Activated naive CD4-positive, alpha-beta T cell treated with anti-CD3 and anti-CD28 coated beads, Interleukin-2, amount 10 ng/mL, durations not matched to agents 7 days and 5 days (primary cell): Measurements from ENCODE around the gene RNF222.
"Not testable (repeated sequence)": the region's sequence is repeated elsewhere in the genome, so short reads cannot be mapped to it uniquely, and the experiment has no call there.

Experiments
- CTCF ChIA-PET: fragments of 350-600 bp; sonication (Branson Sonifier 250); formaldehyde crosslinking; loops from one replicate; lab custom pipeline; 2021; ENCODE audit warnings: antibody characterized with exemption; lab: Charles Lee
- DNase-seq: peaks from one replicate; pipeline ENCODE4 v3.0.0-alpha.2; 2020
- H3K27ac Mint-ChIP-seq: one replicate; pipeline ENCODE4 v1.8.0; 2021; ENCODE audit warnings: mild to moderate bottlenecking, moderate library complexity, mixed read lengths
- H3K27me3 Mint-ChIP-seq: one replicate; pipeline ENCODE4 v1.8.0; 2021; ENCODE audit warnings: mild to moderate bottlenecking, mixed read lengths
- H3K36me3 Mint-ChIP-seq: one replicate; pipeline ENCODE4 v1.8.0; 2021; ENCODE audit warnings: mixed read lengths
- H3K4me1 Mint-ChIP-seq: one replicate; pipeline ENCODE4 v1.8.0; 2021; ENCODE audit warnings: mixed read lengths
- H3K4me3 Mint-ChIP-seq: one replicate; pipeline ENCODE4 v1.8.0; 2021; ENCODE audit warnings: mild to moderate bottlenecking, moderate library complexity, mixed read lengths
- H3K9me3 Mint-ChIP-seq: one replicate; pipeline ENCODE4 v1.8.0; 2021; ENCODE audit warnings: mixed read lengths

Gene RNF222

DNA sequence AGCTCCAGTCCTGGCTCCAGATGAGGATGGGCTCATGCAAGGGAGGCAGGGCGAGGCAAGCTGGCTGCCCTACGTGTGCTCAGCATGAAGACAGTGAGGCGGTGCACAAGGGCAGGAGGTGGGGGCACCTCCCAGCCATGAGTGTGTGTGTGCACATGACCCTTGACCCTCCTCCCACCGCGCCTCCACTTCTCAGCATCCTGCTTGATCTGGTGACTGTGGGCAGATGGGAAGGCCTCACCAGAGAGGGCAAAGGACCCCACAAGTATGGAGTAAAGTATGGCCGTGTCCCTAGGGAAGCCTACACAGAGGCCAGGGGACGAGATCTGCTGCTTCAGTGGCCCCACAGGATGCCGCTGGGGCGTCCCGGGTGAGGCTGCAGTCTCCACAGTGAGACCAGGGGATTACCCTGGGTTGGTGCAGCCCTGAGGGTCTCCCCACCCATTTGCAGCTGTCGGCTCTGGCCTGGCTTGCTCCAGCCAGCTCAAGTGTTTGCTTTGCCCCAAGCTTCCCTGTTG is 7.9 kb upstream of the RNF222 start:
- H3K27me3 Mint-ChIP-seq: peaks cover 32% of the 10 kb centered on the region
- H3K4me1 Mint-ChIP-seq: peaks cover 11% of the 10 kb centered on the region
- H3K4me3 Mint-ChIP-seq: no peak overlapping the region
- CTCF ChIA-PET: no interaction called here
- no peak for DNase-seq
- H3K36me3 Mint-ChIP-seq: no peaks in the 10 kb centered on the region
- H3K27ac Mint-ChIP-seq: no peak overlapping the region
- H3K9me3 Mint-ChIP-seq: no peaks in the 10 kb centered on the region

DNA sequence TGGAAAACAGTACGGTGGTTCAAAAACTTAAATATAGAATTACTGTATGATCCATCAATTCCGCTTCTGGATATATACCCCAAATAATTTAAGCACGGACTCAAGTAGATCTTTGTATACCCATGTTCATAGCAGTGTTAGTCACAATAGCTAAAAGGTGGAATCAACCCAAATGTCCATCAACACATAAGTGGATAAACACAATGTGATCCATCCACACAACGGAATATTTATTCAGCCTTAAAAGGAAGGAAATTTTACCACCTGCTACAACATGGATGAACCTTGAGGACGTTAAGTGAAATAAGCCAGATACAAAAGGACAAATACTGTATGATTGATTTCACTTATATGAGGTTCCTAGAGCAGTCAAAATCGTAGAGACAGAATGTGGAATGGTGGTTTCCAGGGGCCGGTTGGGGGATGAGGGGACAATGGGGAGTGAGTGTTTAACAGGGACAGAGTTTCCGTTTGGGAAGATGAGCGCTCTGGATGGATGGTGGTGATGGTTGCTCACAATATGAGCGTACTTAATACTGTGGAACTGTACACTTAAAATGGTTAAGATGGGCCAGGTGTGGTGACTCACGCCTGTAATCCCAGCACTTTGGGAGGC is 5.4 kb upstream of the RNF222 start:
- Mint-ChIP-seq H3K36me3 (no peaks in the 10 kb centered on the region), H3K9me3 (no peaks in the 10 kb centered on the region), H3K27ac (no peak overlapping the region), H3K4me3 (no peak overlapping the region), H3K27me3 (peaks cover 41% of the 10 kb centered on the region), H3K4me1 (no peaks in the 10 kb centered on the region)
- no peak for DNase-seq
- CTCF ChIA-PET: no interaction called here

DNA sequence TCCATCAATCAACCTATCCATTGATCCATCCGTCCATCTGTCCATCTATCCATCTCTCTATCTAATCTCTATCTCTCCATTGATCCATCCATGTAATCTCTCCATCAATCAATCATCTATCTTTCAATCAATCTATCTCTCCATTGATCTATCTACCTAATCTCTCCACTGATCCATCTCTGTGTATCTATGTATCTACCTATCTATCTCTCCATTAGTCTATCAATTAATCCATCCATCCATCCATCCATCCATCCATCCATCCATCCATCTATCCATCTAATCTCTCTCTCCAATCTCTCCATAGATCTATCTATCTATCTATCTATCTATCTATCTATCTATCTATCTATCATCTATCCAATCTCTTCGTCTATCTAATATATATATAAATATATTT is 3.5 kb upstream of the RNF222 start:
- CTCF ChIA-PET: no interaction called here
- Mint-ChIP-seq H3K27me3 (peaks cover 60% of the 10 kb centered on the region), H3K36me3 (no peaks in the 10 kb centered on the region), H3K9me3 (no peaks in the 10 kb centered on the region), H3K4me3 (no peak overlapping the region), H3K4me1 (no peaks in the 10 kb centered on the region), H3K27ac (no peak overlapping the region)
- DNase-seq: no peak

DNA sequence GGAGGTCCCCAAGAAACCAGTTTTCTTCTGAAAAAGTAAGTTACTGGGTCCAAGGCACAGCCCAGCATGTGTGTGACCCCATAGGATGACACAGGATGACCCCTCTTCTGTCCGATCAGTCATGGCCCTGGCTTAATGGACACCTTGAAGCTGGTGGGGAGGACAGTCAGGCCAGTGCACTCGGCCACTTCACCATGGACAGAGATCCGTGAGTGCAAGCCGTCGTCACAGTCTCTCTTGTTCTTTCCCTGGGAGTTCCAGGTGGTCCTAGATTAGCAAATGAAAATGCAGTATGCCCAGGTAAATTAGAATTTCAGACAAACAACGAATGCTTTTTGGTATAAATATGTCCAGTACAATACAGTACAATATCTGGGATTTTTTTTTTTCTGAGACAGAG is 1.4 kb upstream of the RNF222 start:
- CTCF ChIA-PET: interaction anchor here (1.7 kb wide), 1 partner anchor 11 kb away, joined by 9 read pairs; no protein-coding TSS in a partner anchor
- peaks cover 74% of the 10 kb centered on the region for H3K27me3 Mint-ChIP-seq

DNA sequence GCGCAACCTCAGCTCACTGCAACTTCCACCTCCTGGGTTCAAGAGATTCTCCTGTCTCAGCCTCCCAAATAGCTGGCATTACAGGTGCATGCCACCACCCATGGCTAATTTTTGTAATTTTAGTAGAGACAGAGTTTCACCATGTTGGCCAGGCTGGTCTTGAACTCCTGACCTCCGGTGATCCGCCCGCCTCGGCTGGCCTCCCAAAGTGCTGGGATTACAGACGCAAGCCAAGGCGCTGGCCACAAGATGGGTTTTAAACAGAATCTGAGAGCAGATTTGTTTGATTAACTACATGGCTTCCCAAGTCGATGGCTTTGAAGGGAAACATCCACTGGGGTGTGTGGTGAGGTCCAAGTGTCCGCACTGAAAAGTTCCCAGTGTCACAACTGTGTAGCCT is 3.1 kb downstream of the RNF222 start:
- DNase-seq, H3K27ac Mint-ChIP-seq, H3K36me3 Mint-ChIP-seq, H3K9me3 Mint-ChIP-seq, H3K4me3 Mint-ChIP-seq, CTCF ChIA-PET: not testable (repeated sequence)
- peaks cover 11% of the 10 kb centered on the region for H3K4me1 Mint-ChIP-seq
- H3K27me3 Mint-ChIP-seq: peaks cover 59% of the 10 kb centered on the region

More for the DNA sequence above, 1.4 kb upstream of the RNF222 start:
- Mint-ChIP-seq H3K4me3 (no peak overlapping the region), H3K9me3 (no peaks in the 10 kb centered on the region), H3K36me3 (no peaks in the 10 kb centered on the region), H3K4me1 (peaks cover 3% of the 10 kb centered on the region), H3K27ac (no peak overlapping the region)
- DNase-seq: no peak

DNA sequence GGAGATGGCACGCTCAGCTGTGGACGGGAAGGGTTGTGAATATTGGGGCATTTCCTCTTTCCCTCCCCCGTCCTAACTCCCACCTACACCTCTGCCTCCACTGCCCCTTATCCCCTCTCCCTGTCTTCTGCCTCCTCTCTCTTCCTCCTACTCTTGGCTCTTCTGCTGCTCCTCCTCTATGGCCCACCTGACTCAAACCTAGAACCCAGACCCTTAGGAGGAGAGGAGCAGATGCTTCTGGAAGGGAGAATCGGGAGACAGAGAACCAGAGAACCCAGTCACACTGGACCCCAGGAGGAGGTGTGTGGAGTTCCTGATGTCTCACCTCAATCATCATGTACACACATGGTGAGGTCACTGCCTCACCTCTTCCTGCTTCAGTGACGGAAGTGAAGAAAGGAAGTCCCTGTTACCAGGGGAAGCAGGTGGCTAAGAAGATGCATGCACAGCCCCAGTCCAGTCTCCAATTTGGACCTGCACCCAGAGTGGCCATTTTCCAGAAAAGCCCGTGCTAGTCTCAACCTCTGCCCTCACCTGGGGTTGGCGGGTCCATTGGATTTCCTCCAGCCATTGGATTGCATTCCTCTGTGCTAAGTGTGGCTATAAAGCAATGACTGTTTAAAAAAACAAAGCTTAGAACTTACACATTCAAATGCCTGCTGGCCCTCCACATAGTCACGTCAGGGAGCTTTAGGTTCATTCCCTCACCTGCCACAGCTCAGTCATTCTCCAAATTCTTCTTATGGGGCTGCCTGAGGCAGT is 4.0 kb downstream of the RNF222 start:
- peaks cover 11% of the 10 kb centered on the region for H3K4me1 Mint-ChIP-seq
- H3K9me3 Mint-ChIP-seq: no peaks in the 10 kb centered on the region
- no peak overlapping the region for H3K4me3 Mint-ChIP-seq
- DNase-seq: peak; percentile 59
- H3K27me3 Mint-ChIP-seq: peaks cover 52% of the 10 kb centered on the region
- CTCF ChIA-PET: interaction anchor here (1.1 kb wide), 1 partner anchor 11 kb away, joined by 3 read pairs; the partner anchor contains the start of gene RPL26
- H3K36me3 Mint-ChIP-seq: no peaks in the 10 kb centered on the region
- peak overlapping the region; percentile 85 for H3K27ac Mint-ChIP-seq

DNA sequence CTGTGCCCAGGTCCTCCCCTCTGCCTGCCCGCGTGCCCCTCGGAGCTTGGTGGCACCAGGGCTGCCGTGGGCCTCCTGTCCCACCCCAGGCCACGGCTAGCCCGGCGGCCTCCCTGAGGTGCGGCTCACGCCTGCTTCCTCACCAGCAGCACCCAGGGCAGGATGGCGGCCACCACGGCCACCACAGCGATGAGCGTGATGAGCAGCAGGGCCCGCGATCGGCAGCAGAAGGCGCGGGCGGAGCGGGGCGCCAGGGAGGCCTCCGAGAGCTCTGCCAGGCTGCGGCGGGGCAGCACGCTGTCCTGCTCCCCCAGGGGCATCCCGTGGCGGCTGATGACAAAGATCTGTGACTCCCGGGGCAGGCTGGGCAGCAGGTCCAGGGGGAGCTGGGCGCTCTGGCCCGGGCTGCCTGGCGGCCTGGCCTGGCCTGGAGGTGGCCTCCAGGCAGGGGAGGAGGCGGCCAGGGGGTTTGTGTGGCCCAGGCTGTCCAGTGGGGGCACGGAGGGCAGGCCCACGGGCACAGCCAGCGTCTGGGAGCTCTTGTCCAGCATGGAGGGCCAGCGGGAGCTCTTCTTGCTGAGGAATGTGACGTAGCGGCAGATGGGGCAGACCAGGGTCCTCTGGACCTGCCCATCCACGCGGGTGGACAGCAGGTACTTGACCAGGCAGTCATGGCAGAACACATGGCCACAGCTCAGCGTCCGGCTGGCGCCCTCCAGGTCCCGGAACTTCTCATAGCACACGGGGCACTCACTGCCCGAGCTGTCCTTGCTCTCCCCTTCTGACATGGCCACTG is 4.8 kb downstream of the RNF222 start:
- no peak for DNase-seq
- peaks cover 11% of the 10 kb centered on the region for H3K4me1 Mint-ChIP-seq
- H3K4me3 Mint-ChIP-seq: no peak overlapping the region
- H3K27ac Mint-ChIP-seq: peak overlapping the region; percentile 85
- CTCF ChIA-PET: interaction anchor here (1.1 kb wide), 1 partner anchor 10 kb away, joined by 3 read pairs; the partner anchor contains the start of gene RPL26
- H3K36me3 Mint-ChIP-seq: no peaks in the 10 kb centered on the region
- H3K9me3 Mint-ChIP-seq: no peaks in the 10 kb centered on the region
- peaks cover 45% of the 10 kb centered on the region for H3K27me3 Mint-ChIP-seq

DNA sequence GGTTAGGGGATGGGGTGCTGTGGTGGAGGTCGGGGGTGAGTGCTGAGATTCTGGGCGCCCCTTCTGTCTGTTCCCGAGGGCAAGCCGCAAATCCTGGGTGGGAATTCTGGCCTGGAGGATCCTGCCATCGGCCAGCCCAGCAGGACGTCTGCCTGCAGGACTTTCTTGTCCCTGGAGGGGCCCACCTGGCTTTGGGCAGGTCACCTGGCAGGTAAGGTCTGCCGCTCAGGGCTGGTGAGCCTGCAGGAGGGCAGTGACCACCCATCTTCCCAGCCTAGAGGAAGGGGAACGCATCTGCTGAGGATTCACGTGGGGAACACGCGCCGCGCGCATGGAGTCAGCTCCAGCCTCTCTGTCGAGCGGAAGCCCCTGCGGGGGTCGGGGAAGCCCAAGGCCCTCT is 5.4 kb downstream of the RNF222 start:
- no peak overlapping the region for H3K4me3 Mint-ChIP-seq
- peaks cover 39% of the 10 kb centered on the region for H3K27me3 Mint-ChIP-seq
- CTCF ChIA-PET: interaction anchor here (1.1 kb wide), 1 partner anchor 10 kb away, joined by 3 read pairs; the partner anchor contains the start of gene RPL26
- H3K4me1 Mint-ChIP-seq: peaks cover 11% of the 10 kb centered on the region
- H3K36me3 Mint-ChIP-seq: no peaks in the 10 kb centered on the region
- no peak overlapping the region for H3K27ac Mint-ChIP-seq
- no peaks in the 10 kb centered on the region for H3K9me3 Mint-ChIP-seq
- no peak for DNase-seq

DNA sequence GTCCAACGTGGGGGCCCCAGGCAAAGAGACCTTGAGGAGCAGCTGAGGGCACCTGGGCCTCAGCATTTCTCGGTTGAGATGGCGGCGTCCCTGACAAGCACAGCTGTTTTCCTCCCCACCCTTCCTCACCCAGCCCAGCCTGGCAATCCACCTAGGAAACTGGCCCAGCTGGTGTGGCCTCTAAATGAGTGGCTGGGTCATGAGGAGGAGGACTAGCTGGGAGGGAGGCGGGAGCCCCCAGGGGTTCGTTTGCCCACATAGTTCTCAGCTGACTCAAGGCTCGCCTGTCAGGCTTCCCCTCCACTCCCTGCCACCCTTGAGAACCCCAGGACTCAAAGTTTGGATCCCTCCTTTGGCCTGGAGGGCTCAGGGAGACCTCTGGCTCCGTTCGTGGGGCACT is 5.9 kb downstream of the RNF222 start:
- Mint-ChIP-seq H3K4me3 (no peak overlapping the region), H3K27me3 (peaks cover 33% of the 10 kb centered on the region), H3K36me3 (no peaks in the 10 kb centered on the region), H3K27ac (no peak overlapping the region), H3K4me1 (peaks cover 14% of the 10 kb centered on the region), H3K9me3 (no peaks in the 10 kb centered on the region)
- DNase-seq: no peak
- CTCF ChIA-PET: no interaction called here

DNA sequence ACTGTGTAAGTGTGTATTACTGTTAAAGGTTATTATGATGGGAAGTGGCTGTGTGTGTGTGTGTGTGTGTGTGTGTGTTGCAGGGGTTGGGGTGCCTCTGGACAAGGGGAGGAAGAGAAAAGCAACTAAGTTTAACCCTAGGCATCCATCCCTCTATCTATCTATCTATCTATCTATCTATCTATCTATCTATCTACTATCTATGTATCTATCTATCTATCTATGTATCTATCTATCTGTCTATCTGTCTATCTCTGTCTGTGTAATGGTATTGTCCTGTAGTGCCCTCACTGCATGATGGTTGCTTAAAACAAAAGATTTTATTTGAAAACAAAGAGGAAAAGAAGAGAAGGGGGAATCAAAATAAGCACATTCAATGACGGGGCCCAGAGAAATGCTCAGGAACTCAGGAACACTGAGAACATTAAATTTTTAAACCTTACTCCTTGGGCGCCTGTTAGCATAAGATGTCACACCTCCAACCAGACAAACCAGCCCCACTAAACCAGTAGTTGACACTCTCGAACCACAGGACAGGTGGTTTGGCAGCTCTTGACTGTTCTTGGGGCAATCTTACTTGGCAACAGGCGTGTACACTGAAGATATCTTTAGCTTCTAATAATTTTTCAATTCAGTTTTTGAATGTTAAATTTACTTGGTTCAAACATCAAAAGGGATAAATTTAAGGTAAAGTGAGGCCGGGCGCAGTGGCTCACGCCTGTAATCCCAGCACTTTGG is 9.5 kb downstream of the RNF222 start:
- Mint-ChIP-seq H3K4me1 (peaks cover 25% of the 10 kb centered on the region), H3K4me3 (no peak overlapping the region), H3K36me3 (peaks cover under 1% of the 10 kb centered on the region), H3K9me3 (no peaks in the 10 kb centered on the region), H3K27ac (no peak overlapping the region), H3K27me3 (peaks cover 3% of the 10 kb centered on the region)
- DNase-seq: no peak
- CTCF ChIA-PET: no interaction called here

DNA sequence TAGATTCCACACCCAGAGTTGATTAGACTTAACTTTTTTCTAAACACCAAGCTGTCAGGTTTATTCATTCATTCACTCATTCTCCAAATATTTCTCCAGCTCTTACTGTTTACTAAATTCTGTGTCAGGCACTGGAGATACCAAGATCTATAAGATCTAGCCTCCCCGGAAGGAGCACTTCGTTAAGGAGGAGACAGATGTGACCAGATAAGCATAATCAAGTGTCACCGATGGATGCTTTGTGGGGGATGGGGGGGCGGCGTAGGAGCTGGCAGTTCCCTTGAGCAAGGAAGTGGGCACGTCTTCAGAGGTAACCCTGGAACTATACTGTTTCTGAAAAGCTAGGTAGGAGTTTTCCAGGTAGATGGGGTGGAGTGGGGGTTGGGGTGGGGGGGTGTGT is 10.8 kb downstream of the RNF222 start:
- H3K4me3 Mint-ChIP-seq: no peak overlapping the region

DNA sequence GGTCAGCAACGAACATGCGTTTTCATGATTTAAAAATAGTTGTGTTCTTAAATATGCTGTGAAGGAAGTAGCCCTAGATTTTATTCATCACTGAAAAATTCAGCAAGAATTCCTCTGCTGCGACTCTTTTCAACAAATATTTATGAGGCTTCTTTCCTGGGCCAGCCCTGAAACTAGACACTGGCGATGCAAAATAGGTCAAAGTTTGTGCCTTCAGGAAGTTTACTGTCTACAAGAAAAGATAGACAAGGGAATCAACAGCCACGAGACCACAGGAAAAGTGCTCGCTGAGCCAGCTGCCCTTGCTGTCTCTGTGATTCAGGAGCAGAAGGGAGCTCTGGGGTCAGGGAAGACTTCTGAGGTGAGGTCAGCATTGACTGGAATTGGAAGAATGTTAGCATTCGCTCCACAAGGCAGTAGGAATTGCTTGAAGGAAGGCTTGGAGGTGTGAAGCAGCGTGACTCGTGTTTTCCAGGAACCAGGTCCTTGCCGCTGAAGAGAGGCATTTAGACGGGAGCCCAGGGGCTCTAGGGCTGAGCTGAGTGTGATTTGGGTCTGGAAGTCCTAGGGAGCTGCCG is 12.7 kb downstream of the RNF222 start:
- Mint-ChIP-seq H3K4me3 (peak overlapping the region; percentile 87), H3K27ac (no peak overlapping the region), H3K9me3 (no peaks in the 10 kb centered on the region), H3K27me3 (no peaks in the 10 kb centered on the region), H3K4me1 (peaks cover 52% of the 10 kb centered on the region), H3K36me3 (peaks cover 31% of the 10 kb centered on the region)
- CTCF ChIA-PET: no interaction called here
- no peak for DNase-seq

More for the DNA sequence above, 10.8 kb downstream of the RNF222 start:
- Mint-ChIP-seq H3K36me3 (peaks cover 13% of the 10 kb centered on the region), H3K27me3 (peaks cover 3% of the 10 kb centered on the region), H3K9me3 (no peaks in the 10 kb centered on the region), H3K27ac (no peak overlapping the region), H3K4me1 (peaks cover 35% of the 10 kb centered on the region)
- no peak for DNase-seq
- CTCF ChIA-PET: no interaction called here

DNA sequence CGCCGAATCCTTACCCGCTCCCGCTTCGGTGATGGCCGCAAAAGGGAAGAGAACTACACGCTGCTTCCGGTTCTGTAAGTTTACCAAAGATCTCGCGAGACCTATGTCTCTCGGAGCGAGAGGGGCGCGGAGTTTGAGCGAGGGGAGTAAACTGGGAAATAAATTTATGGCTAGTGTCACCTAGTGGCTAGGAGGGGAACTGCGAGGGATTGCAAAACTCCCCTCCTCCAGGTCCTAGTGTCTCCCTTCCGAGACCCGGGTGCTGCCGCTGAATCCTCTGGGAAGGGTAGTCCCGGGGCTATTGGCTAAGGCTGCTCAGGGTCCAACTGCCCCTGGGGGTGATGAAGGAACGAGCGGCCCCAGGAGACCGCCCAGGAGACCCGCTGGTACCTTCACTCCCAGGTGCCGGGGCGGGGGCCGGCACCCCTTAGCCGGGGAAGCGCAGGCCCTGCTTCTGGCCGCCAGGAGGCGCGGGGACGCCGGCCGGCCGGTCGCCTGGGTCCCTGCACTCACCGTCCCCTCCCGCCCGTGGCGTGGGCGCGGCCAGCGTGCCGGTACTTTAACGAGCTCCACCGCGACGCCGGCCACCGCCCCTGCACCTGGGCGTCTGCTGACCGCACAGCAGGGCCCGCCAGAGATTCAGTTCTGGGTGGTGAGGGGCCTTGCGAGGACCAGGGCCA is 14.3 kb downstream of the RNF222 start, which contains the start of gene RPL26:
RPL26 (minus strand) TSS at position 51 of the 680 bp plus-strand sequence. CDS start 883 bp downstream, outside the sequence.
- peak within 1 kb of the TSS; percentile 87 for H3K4me3 Mint-ChIP-seq
- H3K36me3 Mint-ChIP-seq: peaks cover 45% of the 10 kb centered on the region
- CTCF ChIA-PET: interaction anchor here (0.7 to 1.2 kb wide), 5 partner anchors 10 to 615 kb away, joined by 3 to 9 read pairs (median 3); partner anchors contain the start of gene SLC25A35
- H3K9me3 Mint-ChIP-seq: no peaks in the 10 kb centered on the region
- peak within 1 kb of the TSS; percentile 88 for H3K27ac Mint-ChIP-seq
- peaks cover 66% of the 10 kb centered on the region for H3K4me1 Mint-ChIP-seq
- peak; percentile 97 for DNase-seq
- no peaks in the 10 kb centered on the region for H3K27me3 Mint-ChIP-seq
